DND-41 (cell line): ENCODE measurements around the gene RNF175.

Experiments
- CTCF ChIP-seq: IDR thresholded peaks from 2 replicates; pipeline ENCODE4 v1.5.1; 2012; ENCODE audit warnings: borderline replicate concordance, low read length, moderate library complexity, mild to moderate bottlenecking; ENCODE audit not compliant: poor library complexity, severe bottlenecking; ENCODE audit errors: extremely low read depth
- EZH2 ChIP-seq: IDR thresholded peaks from 3 replicates; pipeline ENCODE4 v1.6.1; 2012; ENCODE audit warnings: borderline replicate concordance, low read depth, mild to moderate bottlenecking, moderate library complexity, low read length, inconsistent platforms; ENCODE audit not compliant: severe bottlenecking

DNA sequence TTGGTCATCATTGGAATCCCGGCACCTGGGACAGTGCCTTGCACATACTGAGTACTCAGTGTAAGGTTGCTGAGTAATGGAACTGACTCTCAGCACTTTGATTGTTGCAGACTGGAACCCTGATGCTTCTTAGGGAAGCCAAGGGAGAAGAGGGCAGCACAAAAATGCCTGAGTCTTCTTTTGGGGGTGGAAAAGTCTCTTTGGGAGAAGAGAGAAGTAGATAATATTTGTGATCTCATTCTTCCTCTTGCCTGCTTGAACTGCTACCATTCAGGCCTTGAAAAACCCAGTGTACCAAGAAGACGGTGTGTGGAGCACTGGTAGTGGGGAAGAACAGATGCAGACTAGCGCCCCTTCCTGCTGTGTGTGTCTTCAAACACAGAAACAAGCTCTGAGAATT, 16.8 kb upstream of the RNF175 start:
- TF ChIP-seq EZH2 (no peak), CTCF (no peak)
